WERI-Rb-1 (cell line): ENCODE results near the gene INTS6L.

ENCODE experiments used
- DNase-seq: peaks from one replicate; pipeline ENCODE4 v3.0.0-alpha.2; 2020
- H3K27ac ChIP-seq: fragments of 250-450 bp; sonication (Bioruptor Pico); 2 replicates; pipeline ENCODE4 v1.5.1; 2020; ENCODE audit warnings: mild to moderate bottlenecking, moderate library complexity
- H3K27me3 ChIP-seq: fragments of 250-450 bp; sonication (Bioruptor Pico); 2 replicates; pipeline ENCODE4 v1.5.1; 2021; ENCODE audit warnings: mild to moderate bottlenecking, low read depth, moderate library complexity; ENCODE audit not compliant: insufficient read depth, severe bottlenecking
- H3K36me3 ChIP-seq: fragments of 250-450 bp; sonication (Bioruptor Pico); 2 replicates; pipeline ENCODE4 v1.5.1; 2020; ENCODE audit warnings: mild to moderate bottlenecking, moderate library complexity
- H3K4me3 ChIP-seq: 2 replicates; pipeline ENCODE4 v1.5.1; 2011; ENCODE audit warnings: low read depth, mild to moderate bottlenecking, control low read depth, low read length
- H3K9me3 ChIP-seq: fragments of 250-450 bp; sonication (Bioruptor Pico); 2 replicates; pipeline ENCODE4 v1.5.1; 2021; ENCODE audit warnings: mild to moderate bottlenecking, moderate library complexity; ENCODE audit not compliant: severe bottlenecking
- TF ChIP-seq, protein P1 (sequence below): IDR thresholded peaks from 2 replicates; pipeline ENCODE4 v1.5.1; 2011; ENCODE audit warnings: low read depth, mild to moderate bottlenecking, control low read depth, inconsistent platforms, low read length

INTS6L gene

DNA sequence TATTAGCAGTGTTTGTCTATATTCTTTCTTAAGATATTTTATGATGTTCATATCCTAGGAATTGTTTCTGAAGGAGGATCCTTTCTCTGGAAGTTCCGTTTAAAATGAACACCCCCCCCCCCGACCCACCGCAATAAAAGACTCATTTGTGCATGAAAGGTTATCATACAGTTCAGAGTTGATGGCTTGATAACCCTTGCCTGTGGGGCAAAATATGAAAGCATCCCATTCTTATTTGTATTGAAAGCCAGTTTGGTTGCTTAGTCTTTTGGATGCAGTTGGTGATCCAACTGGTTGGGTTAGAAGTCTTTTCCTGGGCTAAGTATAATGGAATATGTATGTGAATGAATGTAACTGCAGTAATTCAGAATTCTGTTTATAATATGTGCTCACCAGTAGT lies 8.3 kb downstream of the INTS6L start:
- Histone ChIP-seq H3K4me3 (no peak overlapping the region), H3K36me3 (no peaks in the 10 kb centered on the region), H3K27me3 (no peaks in the 10 kb centered on the region)

DNA sequence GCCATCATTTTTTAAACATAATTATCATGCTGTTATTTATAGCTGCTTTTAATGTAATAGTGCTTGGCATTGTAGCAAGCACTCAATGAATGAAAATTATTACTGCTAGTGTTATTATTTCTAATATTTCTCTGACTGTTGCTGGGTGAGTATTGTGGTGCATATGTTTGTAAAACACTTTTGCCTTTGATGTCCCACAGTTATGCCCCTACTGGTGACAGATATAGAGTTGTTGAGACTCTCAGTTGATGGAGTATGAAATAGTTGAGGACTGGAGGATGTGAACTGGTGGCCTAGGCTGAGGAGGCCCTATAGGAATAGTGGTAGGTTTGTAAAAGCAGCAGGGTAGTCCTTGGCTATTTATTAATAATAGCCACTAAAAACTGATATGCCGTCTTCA lies 9.6 kb downstream of the INTS6L start:
- Histone ChIP-seq H3K27ac (no peak overlapping the region), H3K36me3 (no peaks in the 10 kb centered on the region), H3K4me3 (no peak overlapping the region), H3K27me3 (no peaks in the 10 kb centered on the region), H3K9me3 (no peaks in the 10 kb centered on the region)
- TF ChIP-seq, protein P1, sequence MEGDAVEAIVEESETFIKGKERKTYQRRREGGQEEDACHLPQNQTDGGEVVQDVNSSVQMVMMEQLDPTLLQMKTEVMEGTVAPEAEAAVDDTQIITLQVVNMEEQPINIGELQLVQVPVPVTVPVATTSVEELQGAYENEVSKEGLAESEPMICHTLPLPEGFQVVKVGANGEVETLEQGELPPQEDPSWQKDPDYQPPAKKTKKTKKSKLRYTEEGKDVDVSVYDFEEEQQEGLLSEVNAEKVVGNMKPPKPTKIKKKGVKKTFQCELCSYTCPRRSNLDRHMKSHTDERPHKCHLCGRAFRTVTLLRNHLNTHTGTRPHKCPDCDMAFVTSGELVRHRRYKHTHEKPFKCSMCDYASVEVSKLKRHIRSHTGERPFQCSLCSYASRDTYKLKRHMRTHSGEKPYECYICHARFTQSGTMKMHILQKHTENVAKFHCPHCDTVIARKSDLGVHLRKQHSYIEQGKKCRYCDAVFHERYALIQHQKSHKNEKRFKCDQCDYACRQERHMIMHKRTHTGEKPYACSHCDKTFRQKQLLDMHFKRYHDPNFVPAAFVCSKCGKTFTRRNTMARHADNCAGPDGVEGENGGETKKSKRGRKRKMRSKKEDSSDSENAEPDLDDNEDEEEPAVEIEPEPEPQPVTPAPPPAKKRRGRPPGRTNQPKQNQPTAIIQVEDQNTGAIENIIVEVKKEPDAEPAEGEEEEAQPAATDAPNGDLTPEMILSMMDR = no peak
- no peak for DNase-seq

More for the DNA sequence above, 8.3 kb downstream of the INTS6L start:
- TF ChIP-seq, protein P1 = no peak
- Histone ChIP-seq H3K9me3 (no peaks in the 10 kb centered on the region), H3K27ac (no peak overlapping the region)
- no peak for DNase-seq

DNA sequence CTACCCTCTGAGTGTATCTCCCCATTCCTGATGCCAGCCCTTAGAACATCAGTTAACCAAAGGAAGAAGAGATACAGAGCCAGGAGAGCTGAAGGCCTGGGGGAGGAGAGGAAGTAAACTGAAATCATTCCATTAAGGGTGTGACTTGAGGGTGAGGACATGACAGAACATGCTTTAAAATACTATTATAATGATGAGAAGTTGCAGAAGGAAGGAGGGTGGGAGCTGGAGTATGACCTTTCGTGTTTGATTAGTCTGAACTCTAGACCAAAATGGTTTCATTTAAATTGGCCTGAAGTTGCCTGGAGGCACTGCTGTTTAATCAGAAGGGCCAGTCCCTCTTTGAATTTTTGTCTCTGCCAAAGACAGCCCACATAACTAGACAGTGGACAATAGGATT lies 11.4 kb downstream of the INTS6L start:
- no peaks in the 10 kb centered on the region for H3K27me3 ChIP-seq
- no peaks in the 10 kb centered on the region for H3K9me3 ChIP-seq
- no peak for DNase-seq
- no peak overlapping the region for H3K4me3 ChIP-seq
- TF ChIP-seq, protein P1 = no peak
- no peak overlapping the region for H3K27ac ChIP-seq
- no peaks in the 10 kb centered on the region for H3K36me3 ChIP-seq

DNA sequence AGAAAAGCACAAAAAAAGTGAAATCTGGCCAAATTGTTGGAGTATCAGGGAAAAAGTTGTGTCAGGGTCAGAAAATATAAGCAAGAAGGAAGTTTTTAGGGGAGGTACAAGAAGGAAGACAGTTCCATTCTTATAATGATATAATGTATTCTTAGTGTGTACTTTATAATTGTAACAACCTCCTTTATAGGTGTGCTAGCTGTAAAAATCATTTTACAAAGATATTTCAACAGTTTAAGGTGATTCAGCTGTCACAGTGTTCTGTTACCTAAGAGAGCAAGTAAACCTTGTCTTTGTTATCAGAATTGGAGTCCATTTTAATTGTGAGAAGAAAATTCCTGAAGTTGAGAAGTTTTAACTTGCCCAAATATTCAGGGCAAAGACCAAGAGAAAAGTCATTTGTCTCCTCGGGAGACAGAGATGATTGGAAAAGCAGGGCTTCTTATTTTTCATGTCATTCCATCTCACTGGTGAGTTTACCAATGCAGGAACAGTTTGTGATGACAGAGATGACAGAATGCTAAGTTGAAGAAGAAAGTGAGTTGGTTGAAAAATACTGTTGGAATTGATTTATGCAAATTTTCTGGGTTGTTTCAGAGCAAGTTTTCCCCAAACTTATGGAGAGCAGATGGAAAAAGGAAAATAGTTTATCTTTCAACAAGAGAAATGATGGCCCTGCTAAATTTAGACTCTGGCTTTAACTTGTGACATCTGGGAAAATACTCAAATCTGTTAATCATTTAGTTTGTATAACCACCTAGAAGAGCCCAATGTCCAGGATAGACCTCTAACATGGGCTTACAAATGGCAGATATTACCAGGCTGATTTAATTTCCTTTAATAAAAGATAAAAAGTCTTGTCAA lies 14.8 kb downstream of the INTS6L start:
- Histone ChIP-seq H3K27me3 (no peaks in the 10 kb centered on the region), H3K36me3 (no peaks in the 10 kb centered on the region), H3K27ac (no peak overlapping the region), H3K4me3 (no peak overlapping the region), H3K9me3 (no peaks in the 10 kb centered on the region)
- DNase-seq = no peak
- TF ChIP-seq, protein P1 = no peak

DNA sequence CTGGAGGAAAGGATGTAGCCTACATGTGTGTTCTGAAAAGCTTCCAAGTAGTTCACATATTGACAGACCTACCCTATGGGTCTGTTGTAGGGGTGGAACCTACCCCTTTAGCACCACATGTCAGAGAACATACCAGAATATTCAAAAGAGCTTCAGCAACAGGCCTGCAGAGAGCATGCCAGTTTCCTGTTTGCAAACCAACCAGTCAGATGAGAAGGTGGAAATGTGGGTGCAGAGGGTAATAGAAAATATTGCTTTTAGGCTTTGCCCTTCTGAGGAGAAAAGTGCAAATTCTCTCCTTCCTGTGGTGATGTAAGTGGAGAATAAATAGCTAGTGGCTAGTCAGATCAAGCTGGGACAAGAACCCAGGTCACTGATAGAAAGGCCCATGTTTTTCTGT lies 16.4 kb downstream of the INTS6L start:
- Histone ChIP-seq H3K27me3 (no peaks in the 10 kb centered on the region), H3K4me3 (no peak overlapping the region), H3K27ac (no peak overlapping the region), H3K9me3 (no peaks in the 10 kb centered on the region), H3K36me3 (no peaks in the 10 kb centered on the region)
- DNase-seq = no peak
- TF ChIP-seq, protein P1 = no peak

DNA sequence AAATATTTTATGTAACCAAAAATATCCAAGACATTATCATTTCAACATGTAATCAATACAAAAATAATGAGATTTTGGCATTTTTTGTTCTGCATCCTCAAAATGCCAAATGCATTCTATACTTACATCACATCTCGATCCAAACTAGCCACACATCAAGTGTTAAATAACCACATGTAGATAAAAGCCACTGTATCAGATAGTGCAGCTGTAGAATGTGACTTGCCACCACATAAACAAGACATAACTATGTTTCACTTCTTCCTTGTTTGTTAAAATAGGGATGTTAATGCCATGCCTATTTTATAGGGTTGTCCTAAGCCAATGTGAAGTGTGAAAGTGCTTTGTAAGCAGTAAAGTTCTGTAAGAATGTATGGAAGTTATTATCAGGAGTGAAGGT lies 20.9 kb downstream of the INTS6L start:
- TF ChIP-seq, protein P1 = no peak
- H3K9me3 ChIP-seq = no peaks in the 10 kb centered on the region

More for the DNA sequence above, 20.9 kb downstream of the INTS6L start:
- Histone ChIP-seq H3K27ac (no peak overlapping the region), H3K4me3 (no peak overlapping the region), H3K27me3 (no peaks in the 10 kb centered on the region), H3K36me3 (no peaks in the 10 kb centered on the region)
- no peak for DNase-seq
